NCI-H524 (cell line): Measurements from ENCODE around the gene ADAMTS19.
A peak's percentile ranks its signal among the peaks of the same experiment; 100 is the strongest.
"Not testable (repeated sequence)": the region's sequence is repeated elsewhere in the genome, so short reads cannot be mapped to it uniquely, and the experiment has no call there.

ENCODE experiments used
- DNase-seq, 2 experiments: peaks; one replicate each; lab custom pipeline; 2025; lab: John Stamatoyannopoulos, UW

The ADAMTS19 gene

DNA sequence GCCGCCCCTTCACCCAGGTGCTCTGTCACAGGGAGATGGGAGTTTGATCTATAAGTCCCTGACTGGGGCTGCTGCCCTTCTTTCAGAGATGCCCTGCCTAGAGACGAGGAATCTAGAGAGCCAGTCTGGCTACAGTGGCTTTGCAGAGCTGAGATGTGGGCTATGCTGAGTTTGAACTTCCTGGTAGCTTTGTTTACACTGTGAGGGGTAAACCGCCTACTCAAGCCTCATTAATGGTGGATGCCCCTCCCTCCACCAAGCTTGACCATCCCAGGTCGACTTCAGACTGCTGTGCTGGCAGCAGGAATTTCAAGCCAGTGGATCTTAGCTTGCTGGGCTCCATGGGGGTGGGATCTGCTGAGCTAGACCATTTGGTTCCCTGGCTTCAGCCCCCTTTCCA, 124.4 kb downstream of the ADAMTS19 start:
- not testable (repeated sequence) for DNase-seq

DNA sequence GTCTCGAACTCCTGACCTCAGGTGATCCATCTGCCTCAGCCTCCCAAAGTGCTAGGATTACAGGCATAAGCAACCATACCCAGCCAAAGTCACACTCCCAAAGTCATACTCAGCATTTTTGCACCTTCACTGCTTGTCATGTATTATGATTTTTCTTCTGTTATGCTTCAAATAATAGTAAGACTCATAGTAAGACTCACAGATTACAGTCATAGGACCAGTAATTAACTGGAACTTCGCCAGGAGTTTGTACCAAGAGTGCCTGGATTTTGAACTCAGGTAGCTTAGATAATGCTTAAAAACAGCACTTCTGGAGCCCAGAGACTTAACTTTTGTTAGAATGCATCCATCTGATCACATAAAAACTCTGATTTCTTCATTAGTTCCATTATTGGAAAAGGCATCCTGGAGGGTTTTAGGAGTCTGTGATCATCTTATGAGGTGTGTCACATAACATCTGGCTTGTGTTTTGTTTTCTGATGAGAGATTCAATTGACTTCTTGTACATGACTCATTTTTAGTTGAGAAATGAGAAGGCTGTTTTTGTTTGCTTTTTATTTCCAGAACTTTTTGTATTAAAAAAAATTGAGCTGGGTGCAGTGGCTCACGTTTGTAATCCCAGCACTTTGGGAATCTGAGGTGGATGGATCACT, 131.5 kb downstream of the ADAMTS19 start:
- no peak for DNase-seq

DNA sequence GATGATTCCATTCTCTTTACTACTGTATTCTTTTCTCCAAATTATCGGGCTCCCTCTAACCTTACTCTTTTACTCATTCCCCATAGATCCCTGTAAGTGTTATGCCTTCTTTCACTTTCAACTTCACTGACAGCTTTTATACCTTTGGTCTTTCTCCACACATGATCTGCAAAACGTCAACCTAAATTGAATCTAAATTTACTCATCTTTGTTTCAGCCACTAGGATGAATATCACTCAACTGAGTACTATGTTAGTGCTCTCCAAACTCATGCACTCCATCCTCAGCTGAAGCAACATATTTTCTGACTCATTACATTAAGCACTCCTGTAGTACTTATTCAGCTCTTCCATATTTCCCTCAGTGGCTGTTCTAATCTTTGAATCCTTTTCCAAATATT, 133.4 kb downstream of the ADAMTS19 start:
- no peak for DNase-seq

DNA sequence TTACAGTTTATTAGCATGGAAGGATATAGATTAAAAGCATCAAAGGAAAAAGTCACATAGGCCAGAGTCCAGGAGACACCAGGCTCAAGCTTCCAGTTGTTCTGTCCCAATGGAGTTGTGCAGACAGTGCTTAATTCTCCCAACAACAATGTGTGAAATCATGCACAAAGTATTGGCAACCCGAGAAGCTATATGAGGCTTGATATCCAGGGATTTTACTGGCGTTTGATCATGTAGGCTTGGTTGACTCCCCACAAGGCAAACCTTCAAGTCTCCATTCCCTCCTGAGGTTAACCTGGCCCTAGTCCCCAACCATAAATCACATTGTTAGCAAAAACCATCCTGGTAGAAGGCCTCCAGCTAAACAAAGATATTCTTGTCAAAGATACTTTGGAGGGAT, 141.5 kb downstream of the ADAMTS19 start:
- DNase-seq = no peak

DNA sequence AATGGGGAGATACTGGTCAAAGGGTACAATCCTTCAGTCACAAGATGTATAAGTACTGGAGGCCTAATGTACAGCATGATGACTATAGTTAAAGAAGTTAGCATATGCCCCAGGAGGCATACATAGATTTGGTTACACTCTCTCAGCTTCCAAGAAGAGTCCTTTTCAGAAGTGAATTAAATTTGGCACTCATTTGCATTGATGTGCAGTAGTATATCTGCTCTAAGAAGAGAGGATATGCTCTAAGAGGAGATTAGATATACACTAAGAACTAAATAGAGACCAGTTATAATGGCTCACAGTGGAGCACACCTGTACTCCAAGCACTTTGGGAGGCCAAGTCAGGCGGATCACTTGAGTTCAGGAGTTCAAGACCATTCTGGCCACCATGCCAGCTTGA, 148.3 kb downstream of the ADAMTS19 start:
- no peak for DNase-seq

DNA sequence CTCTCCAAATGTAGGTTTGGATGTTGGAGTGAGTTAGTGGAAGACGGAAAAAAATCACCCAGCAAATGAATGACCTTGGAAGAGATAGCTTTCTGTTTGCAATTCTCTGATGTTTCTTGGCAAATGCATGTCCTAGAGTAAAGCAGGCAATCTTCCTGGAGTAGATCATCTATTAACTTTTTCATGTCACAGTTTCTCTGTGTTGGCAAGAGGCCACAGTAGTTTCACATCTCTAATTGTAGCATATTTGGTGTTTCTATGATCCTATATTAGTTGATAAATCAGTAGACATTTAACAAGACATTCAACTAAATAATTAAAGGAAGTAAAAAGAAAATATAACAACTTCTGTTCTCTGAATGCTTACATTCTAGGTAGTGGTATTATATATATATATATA, 149.6 kb downstream of the ADAMTS19 start:
- no peak for DNase-seq

DNA sequence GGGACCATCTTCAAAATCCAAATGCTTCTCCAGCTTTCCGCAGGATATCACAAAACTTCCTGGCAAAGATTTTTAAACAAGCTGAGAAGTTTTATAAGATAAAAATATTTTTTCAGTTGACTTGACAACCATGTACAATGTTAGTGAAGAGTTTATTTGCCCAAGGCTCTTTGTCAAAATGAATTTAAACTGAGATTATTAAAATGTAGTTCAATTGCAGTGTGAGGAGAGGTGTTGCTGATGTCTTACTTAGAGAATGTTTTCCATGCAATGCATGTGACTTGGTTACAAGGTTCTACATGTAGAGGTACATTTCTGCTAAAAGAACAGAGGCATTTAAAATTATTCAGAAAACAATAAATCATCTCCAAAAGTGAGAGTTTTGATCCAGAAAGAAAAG, 156.4 kb downstream of the ADAMTS19 start:
- DNase-seq = no peak

DNA sequence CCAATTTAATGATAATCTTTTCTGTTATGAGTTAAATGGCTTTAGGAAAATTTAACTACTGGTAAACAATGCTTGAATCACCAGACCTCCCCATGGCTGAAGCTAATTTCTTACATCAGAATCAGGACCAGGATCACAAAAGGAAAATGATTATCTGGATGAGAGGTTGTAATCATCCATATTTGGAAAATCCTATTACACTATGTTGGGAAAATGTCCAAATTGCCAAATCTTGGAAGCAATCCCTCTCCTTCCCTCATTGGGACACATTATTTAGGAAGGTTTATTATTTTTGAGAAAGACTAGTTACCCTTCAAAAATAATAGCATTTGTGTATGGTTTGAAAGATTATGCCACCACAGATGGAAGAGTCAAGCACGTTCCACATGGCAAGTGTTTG, 157.1 kb downstream of the ADAMTS19 start:
- DNase-seq = no peak

DNA sequence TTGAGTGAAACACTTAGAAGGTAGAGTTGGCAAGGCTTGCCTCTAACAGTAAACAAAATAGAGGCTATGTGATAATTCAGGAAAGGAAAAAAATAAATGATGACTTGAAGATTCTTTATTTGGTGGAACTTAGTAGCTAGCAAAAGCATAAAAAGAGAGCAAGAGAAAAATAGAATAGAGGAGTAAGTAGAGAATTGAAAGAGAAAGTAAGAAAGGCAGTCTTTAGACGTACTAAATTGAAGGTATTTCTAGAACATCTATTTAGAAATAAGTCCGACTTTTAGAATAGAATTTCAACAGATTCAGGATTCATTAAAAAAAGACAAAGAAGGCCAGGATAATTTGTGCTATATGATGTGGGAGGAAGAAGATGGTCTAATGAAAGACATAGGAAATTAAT, 159.7 kb downstream of the ADAMTS19 start:
- DNase-seq = no peak

DNA sequence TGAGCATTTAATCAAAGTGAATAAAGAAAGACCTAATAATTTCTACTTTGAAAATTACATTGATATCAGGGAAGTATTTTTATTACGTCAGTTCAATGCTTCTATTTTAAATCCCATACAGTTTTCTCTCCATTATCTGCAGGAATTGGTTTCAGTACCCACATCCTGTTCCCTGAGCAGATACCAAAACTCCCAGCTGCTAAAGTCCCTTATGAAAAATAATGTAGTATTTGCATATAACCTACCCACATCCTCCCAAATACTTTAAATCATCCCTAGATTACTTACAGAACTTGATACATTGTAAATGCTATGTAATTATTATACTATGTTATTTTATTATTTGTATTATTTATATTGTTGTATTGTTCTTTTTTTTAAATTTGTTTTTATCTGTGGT, 162.4 kb downstream of the ADAMTS19 start:
- no peak for DNase-seq

DNA sequence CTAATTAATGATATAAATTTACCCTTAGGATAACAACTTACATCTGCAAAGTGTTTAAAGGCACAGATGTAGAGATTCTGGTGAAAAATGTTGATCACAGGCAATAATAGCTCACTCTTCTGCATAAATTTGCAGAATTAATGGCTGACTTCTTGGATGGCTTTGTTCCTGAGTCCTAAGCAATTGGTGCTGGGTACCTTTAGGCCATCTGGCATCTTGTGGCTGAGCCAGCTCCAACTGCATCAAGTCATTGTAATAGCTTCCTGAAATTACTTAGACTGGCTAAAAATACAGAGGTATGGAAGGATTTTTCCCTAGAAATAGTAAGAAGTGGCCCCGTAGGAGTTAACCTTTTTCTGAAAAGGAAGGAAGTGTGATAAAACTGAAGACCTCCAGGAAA, 169.5 kb downstream of the ADAMTS19 start:
- DNase-seq = no peak

DNA sequence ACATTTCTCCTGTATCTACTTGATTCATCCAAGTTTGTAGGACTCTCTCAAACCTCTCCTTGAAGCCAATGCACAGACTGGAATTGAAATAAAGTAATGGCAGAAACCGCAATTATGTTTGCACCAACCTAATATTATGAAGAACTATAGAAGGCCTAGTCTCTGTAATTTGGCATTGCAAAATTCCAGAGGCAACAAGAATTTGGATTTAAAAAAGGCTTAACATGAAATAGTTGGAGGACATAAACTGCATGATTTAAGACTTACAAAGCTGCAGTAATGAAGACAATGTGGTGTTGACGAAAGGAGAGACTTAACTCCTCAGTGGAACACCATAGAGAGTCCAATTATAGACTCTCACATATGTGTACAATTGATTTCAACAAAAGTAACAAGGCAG, 170.0 kb downstream of the ADAMTS19 start:
- no peak for DNase-seq

DNA sequence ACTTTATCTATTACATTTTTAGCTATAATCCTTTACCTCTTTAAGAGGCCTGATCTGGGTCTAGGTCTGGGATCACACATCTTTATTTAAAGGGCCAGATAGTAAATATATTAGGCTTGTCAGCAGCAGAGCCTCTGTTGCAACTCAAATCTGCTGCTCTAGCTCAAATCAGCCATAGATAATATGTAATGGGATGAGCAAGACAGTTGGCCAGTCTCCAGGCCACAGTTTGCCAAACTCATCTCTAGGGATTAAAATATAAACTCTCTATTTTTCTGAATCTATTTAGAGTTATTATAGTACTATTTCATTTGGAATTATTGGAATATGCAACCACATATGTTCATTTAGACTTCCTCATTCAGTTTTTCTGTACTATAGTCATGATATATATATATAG, 171.9 kb downstream of the ADAMTS19 start:
- DNase-seq = no peak

DNA sequence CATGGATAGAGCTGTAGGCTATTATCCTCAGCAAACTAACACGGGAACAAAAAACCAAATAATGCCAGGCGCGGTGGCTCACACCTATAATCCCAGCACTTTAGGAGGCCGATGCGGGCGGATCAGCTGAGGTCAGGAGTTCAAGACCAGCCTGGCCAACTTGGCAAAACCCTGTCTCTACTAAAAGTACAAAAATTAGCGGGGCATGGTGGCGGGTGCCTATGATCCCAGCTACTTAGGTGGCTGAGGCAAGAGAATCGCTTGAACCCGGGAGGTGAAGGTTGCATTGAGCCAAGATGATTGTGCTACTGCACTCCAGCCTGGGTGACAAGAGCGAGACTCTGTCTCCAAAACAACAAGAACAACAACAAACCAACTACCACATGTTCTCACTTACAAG, 177.4 kb downstream of the ADAMTS19 start:
- not testable (repeated sequence) for DNase-seq

DNA sequence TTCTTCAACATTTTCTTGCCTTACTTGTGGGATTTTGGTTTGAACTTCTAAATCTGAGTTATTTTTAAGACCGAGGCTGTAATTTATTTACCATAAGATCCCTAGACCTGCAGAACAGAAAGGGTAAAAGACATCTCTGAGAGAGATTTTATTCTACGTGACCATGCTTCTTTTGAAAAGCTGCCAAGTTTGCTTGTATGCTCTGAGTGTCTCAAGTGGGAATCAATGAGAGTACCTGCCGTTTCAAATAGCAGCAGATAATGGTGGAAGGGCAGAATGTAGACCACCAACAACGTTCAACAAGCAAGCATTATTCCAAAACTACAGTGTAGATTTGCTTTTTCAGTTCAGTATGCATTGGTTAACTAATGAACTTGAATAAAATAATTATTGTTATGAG, 179.2 kb downstream of the ADAMTS19 start:
- DNase-seq = peak in 1 of 2 experiments; percentile 1

DNA sequence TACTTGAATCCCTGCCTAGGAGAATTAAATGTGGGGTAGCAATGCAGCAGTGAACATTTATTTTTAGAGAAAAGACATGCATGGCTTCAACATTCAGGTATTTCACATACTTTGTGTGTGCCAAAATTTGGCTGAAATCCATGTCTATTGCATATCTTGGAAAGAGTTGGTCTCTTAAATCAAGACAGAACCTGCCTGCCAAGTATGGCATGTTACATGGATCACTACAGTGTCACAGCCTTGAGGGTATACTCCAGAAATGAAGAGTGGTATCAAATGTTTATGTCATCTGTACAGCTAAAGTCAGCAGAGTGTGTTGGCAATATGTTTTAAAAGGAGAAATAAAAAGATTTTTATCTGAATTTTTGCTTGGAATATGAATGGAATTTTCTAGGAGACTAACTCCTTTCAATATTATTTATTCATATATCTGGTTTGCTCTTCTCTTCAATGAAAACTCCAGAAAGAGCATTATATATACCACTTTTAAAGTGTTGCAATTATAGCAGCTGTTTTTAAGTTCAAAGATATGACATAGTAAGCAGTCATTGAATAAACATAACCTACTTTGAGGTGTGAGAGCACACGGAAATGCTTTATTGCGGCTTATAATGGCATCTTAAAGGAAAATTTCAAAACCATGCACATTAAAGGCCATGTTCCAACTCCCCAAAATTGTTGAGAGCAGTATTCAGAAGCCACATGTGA, 192.4 kb downstream of the ADAMTS19 start:
- DNase-seq = no peak

DNA sequence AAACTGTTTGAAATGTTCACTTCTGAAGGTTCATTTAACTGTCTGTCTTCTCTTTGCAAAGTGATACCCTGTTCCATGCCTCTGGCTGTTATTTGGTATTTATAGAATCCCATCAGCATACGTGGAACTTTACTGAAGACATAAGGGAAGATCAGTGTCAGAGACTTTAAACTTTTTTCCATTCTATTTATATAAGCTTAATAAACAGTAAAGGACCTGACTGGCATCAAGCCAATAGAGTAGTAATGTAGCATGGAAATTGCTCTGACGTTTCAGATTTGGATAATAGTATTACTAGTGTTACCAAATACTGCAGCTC, 192.9 kb downstream of the ADAMTS19 start:
- DNase-seq = no peak

DNA sequence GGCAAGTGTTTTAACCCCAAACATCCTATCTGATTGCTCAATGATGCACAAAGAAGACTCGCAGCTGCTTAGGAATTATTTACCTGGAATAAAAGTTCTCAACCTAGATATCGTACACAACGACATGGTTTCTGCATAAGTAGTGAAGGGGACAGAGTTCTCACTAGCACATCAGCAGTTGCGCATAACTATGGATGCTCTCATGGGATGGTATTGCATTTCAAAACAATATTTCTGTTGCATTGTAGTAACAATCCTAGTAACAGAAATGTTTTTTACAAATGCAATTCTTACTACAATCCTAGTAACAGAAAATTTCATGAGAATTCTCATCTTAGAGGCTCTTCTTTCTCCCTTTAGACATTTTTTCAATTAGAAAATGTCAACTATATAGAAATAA, 193.3 kb downstream of the ADAMTS19 start:
- no peak for DNase-seq

DNA sequence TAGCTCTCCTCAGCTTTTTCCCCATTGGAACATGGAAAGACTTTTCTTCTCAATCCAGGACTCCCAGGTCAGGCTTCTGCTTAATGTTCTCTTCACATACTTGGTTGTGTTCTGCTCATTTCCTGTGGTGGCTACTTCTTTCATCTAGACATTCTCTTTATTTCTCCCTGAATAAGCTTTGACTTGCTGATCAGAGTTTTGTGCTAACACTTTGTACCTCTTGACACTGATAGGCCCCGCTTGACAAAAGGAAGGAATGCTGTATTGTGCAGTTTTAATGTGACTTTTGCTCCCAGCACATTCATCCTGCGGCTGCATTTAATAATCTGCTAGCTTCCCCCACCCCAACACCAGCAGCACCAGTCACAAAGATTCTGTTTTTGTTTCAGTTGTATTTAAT, 196.9 kb downstream of the ADAMTS19 start:
- no peak for DNase-seq

DNA sequence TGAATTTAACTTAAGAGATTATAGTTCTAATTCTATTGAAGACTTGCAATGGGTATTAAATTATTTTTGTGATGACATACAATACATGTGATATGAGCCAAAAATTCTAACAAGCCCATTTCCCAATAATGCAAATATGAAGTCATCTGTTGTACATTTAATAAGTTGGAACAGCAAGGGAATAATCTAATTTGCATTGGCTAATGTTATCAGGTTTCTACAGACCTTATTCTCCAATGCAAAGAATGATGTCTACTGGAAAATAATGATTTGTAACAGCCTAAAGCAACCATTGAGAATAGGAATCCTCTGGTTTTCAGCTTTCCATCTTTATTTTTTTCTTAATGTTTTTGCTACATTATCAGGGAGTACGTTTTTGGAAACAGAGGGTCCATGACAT, 198.7 kb downstream of the ADAMTS19 start:
- DNase-seq = no peak

DNA sequence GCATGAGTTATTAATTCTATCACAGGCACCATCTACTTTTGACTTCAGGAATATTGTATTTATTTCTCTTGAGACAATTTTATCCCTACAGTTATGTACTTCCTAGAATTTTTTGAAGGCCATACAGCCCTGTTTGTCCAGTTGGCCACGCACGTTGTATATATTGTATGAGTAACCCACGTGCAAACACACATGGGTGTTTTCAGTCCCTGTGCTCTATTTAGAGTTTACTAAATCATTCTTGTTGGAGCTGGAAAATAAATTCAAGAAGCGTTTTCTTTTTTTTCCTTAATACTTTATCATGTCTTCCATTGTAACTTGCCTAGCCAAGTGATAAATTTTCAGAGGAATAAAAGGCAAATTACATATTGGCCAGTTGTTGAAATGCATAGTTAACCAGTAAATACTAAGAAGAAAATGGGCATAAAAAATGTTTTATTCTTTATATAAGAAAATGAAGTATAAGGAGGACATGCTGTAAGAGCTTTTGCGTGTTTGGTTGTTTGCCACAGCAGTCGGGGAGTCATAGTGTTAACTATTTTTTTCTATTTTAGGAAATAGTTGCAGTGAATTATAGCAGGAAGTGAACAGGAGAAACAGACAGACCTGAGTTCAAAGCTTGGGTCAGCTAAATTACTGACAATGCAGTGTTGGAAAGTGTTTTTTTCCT, 201.4 kb downstream of the ADAMTS19 start:
- no peak for DNase-seq

DNA sequence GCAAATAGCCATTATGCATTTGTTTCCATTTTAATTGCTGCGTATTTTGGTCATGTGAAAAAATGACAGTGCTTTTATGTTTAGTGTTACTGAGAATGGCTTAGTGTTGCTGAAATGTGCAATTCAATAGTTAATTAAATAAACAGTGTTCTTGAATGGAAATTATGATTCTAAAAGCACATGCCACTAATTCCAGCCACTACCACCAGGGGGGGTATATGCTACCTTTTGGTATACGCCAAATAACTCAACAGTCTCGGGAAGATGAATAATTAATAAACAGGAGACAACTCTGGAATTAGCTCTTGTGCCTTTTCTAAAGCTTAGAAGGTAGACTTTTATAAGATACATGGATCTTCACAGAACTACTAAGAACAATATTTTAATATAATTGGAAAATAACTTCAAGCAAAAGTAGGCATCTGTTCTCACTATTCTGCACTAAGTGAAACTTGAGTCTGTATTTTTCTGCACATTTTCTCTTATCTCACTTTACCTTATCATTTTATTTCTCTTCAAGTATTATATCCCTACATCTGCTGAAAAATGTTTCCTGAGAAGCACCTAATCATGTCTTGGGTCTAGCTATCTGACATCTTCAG, 204.3 kb downstream of the ADAMTS19 start:
- peak in 1 of 2 experiments; percentile 34 for DNase-seq

DNA sequence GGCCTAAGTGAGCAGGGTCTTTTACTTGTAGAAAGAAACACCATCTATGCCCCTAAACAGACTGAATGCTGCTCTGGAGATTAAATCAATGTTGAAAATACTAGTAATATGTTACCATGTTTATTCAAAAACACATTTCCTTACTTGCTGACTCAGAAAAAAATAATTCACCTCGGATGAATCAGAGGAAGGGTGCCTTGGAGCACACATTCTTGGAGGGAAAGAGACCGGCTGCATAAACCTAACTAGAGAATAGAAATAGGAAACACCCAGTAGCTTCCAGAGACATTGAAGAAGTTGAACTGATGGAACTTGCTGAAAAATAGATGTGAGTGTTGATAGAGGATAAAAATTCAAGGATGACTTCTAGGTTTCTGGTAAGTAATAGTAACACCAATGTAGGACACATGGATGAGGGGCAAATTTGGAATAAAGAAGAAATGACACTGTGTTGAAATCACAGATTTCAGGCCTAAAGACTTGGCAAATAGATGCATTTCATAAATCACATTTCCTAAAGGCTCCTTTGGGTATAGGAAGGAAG, 210.9 kb downstream of the ADAMTS19 start:
- DNase-seq = no peak
